Measurements from ENCODE around the gene PTGES.

Gene PTGES

DNA sequence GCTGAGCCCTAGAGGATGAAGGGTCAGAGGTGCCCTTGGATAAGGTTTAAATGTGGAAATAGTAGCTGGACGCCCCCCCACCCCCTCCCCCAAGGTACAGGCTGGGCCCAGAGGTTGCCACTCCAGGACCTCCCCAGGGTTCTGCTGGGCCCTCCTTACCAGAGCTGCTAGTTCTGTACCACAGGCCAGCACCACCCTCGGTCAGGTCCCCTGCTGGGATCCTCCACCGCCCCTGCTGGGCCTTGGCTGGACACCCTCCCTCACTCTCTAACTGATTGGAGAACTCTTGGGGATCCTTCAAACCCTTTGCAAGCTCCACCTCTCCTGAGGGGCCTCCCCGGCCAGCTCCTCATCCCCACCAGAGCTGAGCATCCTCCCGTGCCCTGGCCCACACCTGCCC, 34.9 kb downstream of the PTGES start:
- no peak for DNase-seq (ENCODE audit: low spot score)
- TF ChIP-seq, protein P1, sequence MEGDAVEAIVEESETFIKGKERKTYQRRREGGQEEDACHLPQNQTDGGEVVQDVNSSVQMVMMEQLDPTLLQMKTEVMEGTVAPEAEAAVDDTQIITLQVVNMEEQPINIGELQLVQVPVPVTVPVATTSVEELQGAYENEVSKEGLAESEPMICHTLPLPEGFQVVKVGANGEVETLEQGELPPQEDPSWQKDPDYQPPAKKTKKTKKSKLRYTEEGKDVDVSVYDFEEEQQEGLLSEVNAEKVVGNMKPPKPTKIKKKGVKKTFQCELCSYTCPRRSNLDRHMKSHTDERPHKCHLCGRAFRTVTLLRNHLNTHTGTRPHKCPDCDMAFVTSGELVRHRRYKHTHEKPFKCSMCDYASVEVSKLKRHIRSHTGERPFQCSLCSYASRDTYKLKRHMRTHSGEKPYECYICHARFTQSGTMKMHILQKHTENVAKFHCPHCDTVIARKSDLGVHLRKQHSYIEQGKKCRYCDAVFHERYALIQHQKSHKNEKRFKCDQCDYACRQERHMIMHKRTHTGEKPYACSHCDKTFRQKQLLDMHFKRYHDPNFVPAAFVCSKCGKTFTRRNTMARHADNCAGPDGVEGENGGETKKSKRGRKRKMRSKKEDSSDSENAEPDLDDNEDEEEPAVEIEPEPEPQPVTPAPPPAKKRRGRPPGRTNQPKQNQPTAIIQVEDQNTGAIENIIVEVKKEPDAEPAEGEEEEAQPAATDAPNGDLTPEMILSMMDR (conservative IDR thresholded peaks at IDR 0.05; ENCODE audit: low read depth) = no peak
- H3K27ac ChIP-seq = no peak overlapping the region
- ChIA-PET CTCF (interaction anchor here (0.6 to 1.6 kb wide), 3 partner anchors 8 to 66 kb away, joined by 3 to 7 read pairs (median 3); no protein-coding TSS in a partner anchor), POLR2A (ENCODE audit: low non-redundant PET) (no interaction called here)

DNA sequence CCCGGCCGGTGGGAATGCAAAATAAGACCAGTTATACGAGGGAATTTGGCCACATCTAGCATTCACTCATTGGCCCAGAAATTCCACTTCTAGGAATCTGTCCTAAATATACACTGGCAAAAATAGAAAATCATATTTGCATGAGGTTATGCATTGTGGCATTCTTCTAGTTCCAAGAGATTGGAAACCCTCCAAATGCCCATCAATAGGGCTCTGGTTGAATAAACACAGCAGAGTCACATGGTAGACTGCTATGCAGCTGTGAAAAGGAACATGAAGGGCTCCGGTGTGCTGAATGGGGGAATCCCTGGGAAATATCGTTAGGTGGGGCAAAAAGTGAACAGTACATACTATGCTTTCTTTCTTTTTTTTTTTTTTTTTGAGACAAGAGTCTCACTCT, 36.8 kb downstream of the PTGES start:
- TF ChIP-seq, protein P1 (conservative IDR thresholded peaks at IDR 0.05; ENCODE audit: low read depth) = no peak
- ChIA-PET CTCF (interaction anchor here (0.5 to 1.3 kb wide), 5 partner anchors 10 to 697 kb away, joined by 3 to 5 read pairs (median 3); no protein-coding TSS in a partner anchor), POLR2A (ENCODE audit: low non-redundant PET) (no interaction called here)
- no peak overlapping the region for H3K27ac ChIP-seq
- DNase-seq (ENCODE audit: low spot score) = no peak

DNA sequence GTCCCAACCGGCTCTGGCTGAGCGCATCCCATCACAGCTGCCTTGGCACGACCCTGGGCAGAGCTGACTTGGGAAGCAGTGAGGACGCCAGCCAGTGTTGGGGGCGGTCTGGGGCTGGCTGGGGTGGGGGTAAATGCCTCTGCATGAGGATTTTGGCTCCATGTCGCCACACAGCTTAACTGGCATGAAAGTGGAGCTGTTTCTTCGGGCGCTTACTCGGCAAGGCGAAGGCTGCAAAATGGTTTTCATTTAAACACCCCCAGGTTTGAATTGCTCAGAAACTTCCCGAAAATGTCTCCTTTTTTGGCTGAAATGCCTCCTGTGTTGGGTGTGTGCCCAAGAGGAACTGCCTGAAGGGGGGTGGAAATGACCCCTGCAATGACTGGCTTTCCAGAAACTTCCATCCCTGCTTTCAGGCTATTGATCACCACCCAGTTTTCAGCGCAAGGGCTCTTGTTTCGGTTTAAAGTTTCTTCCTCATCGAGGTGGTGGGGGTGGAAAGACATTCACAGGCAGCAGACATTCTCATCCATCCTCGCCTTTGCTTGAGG, 38.3 kb downstream of the PTGES start:
- H3K27ac ChIP-seq = no peak overlapping the region
- ChIA-PET POLR2A (ENCODE audit: low non-redundant PET) (no interaction called here), CTCF (interaction anchor here (2.7 kb wide), 1 partner anchor 12 kb away, joined by 11 read pairs; no protein-coding TSS in a partner anchor)

DNA sequence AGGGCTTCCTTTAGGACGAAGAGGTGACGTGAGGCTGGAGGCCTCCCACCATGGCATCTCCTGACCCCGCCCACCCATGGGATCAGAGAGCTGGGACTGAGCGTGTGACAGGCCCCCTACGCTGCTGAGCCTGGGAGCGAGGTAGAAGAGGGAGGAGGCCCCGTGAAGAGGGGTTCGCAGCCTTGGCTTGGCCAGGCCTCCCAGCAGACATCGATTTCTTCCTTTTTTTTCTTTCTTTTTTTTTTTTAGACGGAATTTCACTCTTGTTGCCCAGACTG, 39.5 kb downstream of the PTGES start:
- H3K27ac ChIP-seq = no peak overlapping the region
- no peak for DNase-seq (ENCODE audit: low spot score)
- ChIA-PET CTCF (interaction anchor here (2.7 kb wide), 1 partner anchor 13 kb away, joined by 11 read pairs; no protein-coding TSS in a partner anchor), POLR2A (ENCODE audit: low non-redundant PET) (no interaction called here)
- TF ChIP-seq, protein P1 (conservative IDR thresholded peaks at IDR 0.05; ENCODE audit: low read depth) = no peak

More for the DNA sequence above, 38.3 kb downstream of the PTGES start:
- TF ChIP-seq, protein P1 (conservative IDR thresholded peaks at IDR 0.05; ENCODE audit: low read depth) = no peak
- DNase-seq (ENCODE audit: low spot score) = no peak

DNA sequence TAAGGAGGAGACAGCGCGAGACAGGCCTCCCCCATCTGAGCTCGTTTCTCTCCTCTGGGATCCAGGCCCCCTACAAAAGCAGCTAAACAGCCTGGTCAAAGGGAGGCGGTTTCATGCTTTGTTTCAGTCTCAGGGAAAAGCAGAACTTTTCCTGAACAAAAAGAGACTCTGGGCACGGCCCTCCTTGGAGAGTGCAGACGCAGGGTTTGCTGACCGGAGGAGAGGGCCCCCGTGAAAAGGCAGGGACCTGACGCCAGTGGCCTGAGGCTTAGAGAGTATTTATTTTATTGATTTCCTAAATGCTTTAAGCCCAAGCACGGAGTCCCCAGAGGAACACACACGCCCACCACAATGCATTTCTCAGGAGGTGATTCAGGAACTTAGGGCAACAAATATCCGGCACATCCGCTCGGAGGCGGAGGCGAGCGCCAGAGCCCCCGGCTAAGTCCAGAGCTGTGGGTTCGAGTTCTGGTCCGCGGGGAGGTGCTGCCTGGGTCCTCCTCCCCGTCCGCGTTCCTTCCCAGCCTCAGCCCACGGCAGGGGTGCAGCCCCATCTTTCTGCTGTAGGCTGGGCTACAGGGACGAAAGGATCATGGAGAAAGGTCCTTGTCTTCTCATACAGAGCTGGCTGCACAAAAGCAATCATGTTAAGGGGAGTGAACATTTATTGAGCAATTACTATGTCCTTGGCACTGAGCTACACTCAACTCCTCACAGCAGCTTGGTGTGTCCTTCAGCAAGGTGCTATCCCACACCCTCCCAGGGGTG, 40.0 kb downstream of the PTGES start:
- ChIA-PET POLR2A (ENCODE audit: low non-redundant PET) (no interaction called here), CTCF (interaction anchor here (2.7 kb wide), 1 partner anchor 14 kb away, joined by 11 read pairs; no protein-coding TSS in a partner anchor)
- no peak overlapping the region for H3K27ac ChIP-seq
- TF ChIP-seq, protein P1 (conservative IDR thresholded peaks at IDR 0.05; ENCODE audit: low read depth) = no peak
- DNase-seq (ENCODE audit: low spot score) = no peak

DNA sequence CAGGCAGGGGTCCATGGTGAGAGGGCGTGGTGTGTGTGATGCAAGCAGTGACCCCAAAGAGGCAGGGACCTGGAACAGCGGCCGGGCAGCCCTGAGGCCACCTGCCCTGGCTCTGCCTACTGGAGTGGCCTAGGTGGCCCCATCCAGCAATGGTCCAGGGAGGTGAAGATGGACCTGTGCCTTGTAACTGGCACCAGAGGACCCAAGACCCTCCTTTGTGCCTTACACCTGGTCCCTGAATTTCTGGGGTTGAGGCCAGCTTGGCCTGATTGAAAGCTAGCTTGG, 42.7 kb downstream of the PTGES start:
- ChIA-PET CTCF (interaction anchor here (0.6 to 1.7 kb wide), 4 partner anchors 17 to 579 kb away, joined by 3 to 4 read pairs (median 4); no protein-coding TSS in a partner anchor), POLR2A (ENCODE audit: low non-redundant PET) (no interaction called here)
- TF ChIP-seq, protein P1 (conservative IDR thresholded peaks at IDR 0.05; ENCODE audit: low read depth) = no peak
- no peak for DNase-seq (ENCODE audit: low spot score)
- no peak overlapping the region for H3K27ac ChIP-seq
